ENCODE measurements around the gene PTPN11.
"Not testable (repeated sequence)": the region's sequence is repeated elsewhere in the genome, so short reads cannot be mapped to it uniquely, and the experiment has no call there.

The PTPN11 gene

DNA sequence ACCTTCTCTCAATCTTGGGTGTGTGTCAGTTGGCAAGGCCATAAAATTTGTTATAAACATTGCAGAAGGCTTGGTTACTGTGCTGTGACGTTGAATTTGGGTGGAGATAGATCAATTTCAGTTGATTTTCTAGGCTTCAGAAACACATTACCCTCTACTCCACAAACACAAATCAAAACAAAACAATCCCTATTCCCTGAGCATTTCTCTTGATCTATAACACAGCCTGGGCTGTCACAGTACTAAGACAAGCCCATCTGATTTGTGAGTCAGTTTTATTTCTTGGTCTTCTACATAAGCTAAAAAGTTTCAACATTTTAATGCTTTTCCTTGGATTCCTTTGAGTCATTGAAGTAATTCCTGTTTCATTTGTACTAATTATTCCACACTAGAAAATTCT, 79.8 kb downstream of the PTPN11 start:
- Histone ChIP-seq H3K27me3 (no peaks in the 10 kb centered on the region), H3K36me3 (peaks cover 93% of the 10 kb centered on the region), H3K4me1 (no peaks in the 10 kb centered on the region), H3K4me2 (no peak overlapping the region), H3K9me3 (no peaks in the 10 kb centered on the region), H3K27ac (no peak overlapping the region), H3K9ac (no peak overlapping the region), H4K20me1 (no peaks in the 10 kb centered on the region), H3K4me3 (no peak overlapping the region)
- TF ChIP-seq Cebpa-rat (IDR thresholded peaks at IDR 0.05), result no peak

DNA sequence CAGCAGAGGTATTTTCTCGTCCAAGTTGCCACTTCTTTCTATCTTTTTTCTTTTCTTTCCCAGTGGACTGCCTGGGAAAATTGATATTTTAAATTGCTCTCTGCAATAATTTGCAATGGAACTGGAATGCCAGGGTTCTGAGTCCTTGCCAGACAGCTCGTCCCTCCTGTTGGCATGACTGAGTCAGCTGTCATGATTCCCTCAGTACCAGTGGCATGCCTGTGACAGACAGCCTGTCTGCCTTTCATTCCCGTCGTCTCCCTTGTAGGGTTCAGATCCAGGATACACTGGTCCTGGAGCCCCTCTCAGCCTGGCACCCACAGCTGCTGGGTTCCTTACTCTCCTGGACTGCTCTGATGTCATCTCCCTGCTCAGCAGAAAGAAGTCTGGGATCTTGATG, 84.8 kb downstream of the PTPN11 start:
- Histone ChIP-seq H3K4me2 (no peak overlapping the region), H3K9ac (no peak overlapping the region), H3K36me3 (peaks cover 93% of the 10 kb centered on the region), H3K27ac (no peak overlapping the region), H3K4me3 (no peak overlapping the region), H3K4me1 (no peaks in the 10 kb centered on the region), H3K27me3 (no peaks in the 10 kb centered on the region), H3K9me3 (no peaks in the 10 kb centered on the region), H4K20me1 (no peaks in the 10 kb centered on the region)
- no peak for TF ChIP-seq Cebpa-rat (IDR thresholded peaks at IDR 0.05)

- H3K9ac ChIP-seq, result no peak overlapping the region
- no peaks in the 10 kb centered on the region for H3K9me3 ChIP-seq
- no peak overlapping the region for H3K4me2 ChIP-seq
- no peak overlapping the region for H3K27ac ChIP-seq
- no peaks in the 10 kb centered on the region; the same call in 1 of the 2 replicates for H4K20me1 ChIP-seq
- H3K4me1 ChIP-seq, result no peaks in the 10 kb centered on the region
- no peak for TF ChIP-seq Cebpa-rat (IDR thresholded peaks at IDR 0.05)
- H3K27me3 ChIP-seq, result no peaks in the 10 kb centered on the region
- peaks cover 93% of the 10 kb centered on the region for H3K36me3 ChIP-seq
- no peak overlapping the region for H3K4me3 ChIP-seq
These were observed 87.9 kb downstream of the PTPN11 start for GRCh38 chr12:112506513-112507166.

GRCh38 chr12:112513471-112513870, 94.7 kb downstream of the PTPN11 start:
- Histone ChIP-seq H3K27ac (no peak overlapping the region), H3K9ac (no peak overlapping the region), H3K4me3 (no peak overlapping the region), H3K4me2 (no peak overlapping the region), H3K4me1 (no peaks in the 10 kb centered on the region), H3K36me3 (peaks cover 28% of the 10 kb centered on the region), H4K20me1 (no peaks in the 10 kb centered on the region; the same call in 1 of the 2 replicates), H3K9me3 (no peaks in the 10 kb centered on the region), H3K27me3 (no peaks in the 10 kb centered on the region)
- TF ChIP-seq Cebpa-rat (IDR thresholded peaks at IDR 0.05), result no peak

- H3K27ac ChIP-seq, result no peak overlapping the region
- TF ChIP-seq Cebpa-rat (IDR thresholded peaks at IDR 0.05), result no peak
- H3K9ac ChIP-seq, result no peak overlapping the region
- H3K4me2 ChIP-seq, result no peak overlapping the region
- H3K4me3 ChIP-seq, result no peak overlapping the region
- H3K27me3 ChIP-seq, result no peaks in the 10 kb centered on the region
- no peaks in the 10 kb centered on the region for H3K9me3 ChIP-seq
- H4K20me1 ChIP-seq, result no peaks in the 10 kb centered on the region; the same call in 1 of the 2 replicates
- H3K36me3 ChIP-seq, result peaks cover 21% of the 10 kb centered on the region
- H3K4me1 ChIP-seq, result no peaks in the 10 kb centered on the region
These were observed 95.7 kb downstream of the PTPN11 start for GRCh38 chr12:112514456-112514855.

GRCh38 chr12:112514926-112515642, 96.3 kb downstream of the PTPN11 start:
- no peaks in the 10 kb centered on the region for H3K4me1 ChIP-seq
- H3K27me3 ChIP-seq, result no peaks in the 10 kb centered on the region
- H3K9ac ChIP-seq, result no peak overlapping the region
- no peak overlapping the region for H3K27ac ChIP-seq
- peaks cover 17% of the 10 kb centered on the region for H3K36me3 ChIP-seq
- no peak overlapping the region for H3K4me2 ChIP-seq
- TF ChIP-seq Cebpa-rat (IDR thresholded peaks at IDR 0.05), result no peak
- H4K20me1 ChIP-seq, result no peaks in the 10 kb centered on the region; the same call in 1 of the 2 replicates
- no peak overlapping the region for H3K4me3 ChIP-seq
- no peaks in the 10 kb centered on the region for H3K9me3 ChIP-seq

GRCh38 chr12:112515868-112516267, 97.1 kb downstream of the PTPN11 start:
- H4K20me1 ChIP-seq, result no peaks in the 10 kb centered on the region; the same call in 1 of the 2 replicates
- peaks cover 9% of the 10 kb centered on the region for H3K36me3 ChIP-seq
- H3K4me1 ChIP-seq, result no peaks in the 10 kb centered on the region
- TF ChIP-seq Cebpa-rat (IDR thresholded peaks at IDR 0.05), result no peak
- no peak overlapping the region for H3K4me2 ChIP-seq
- H3K9me3 ChIP-seq, result no peaks in the 10 kb centered on the region
- H3K27me3 ChIP-seq, result no peaks in the 10 kb centered on the region
- no peak overlapping the region for H3K4me3 ChIP-seq
- H3K27ac ChIP-seq, result no peak overlapping the region
- no peak overlapping the region for H3K9ac ChIP-seq

GRCh38 chr12:112517730-112518364, 99.1 kb downstream of the PTPN11 start:
- Histone ChIP-seq H3K4me3 (no peak overlapping the region), H4K20me1 (no peaks in the 10 kb centered on the region), H3K27me3 (no peaks in the 10 kb centered on the region), H3K27ac (no peak overlapping the region), H3K36me3 (no peaks in the 10 kb centered on the region), H3K9ac (no peak overlapping the region), H3K4me1 (no peaks in the 10 kb centered on the region), H3K4me2 (no peak overlapping the region), H3K9me3 (no peaks in the 10 kb centered on the region)
- TF ChIP-seq Cebpa-rat (IDR thresholded peaks at IDR 0.05), result no peak

DNA sequence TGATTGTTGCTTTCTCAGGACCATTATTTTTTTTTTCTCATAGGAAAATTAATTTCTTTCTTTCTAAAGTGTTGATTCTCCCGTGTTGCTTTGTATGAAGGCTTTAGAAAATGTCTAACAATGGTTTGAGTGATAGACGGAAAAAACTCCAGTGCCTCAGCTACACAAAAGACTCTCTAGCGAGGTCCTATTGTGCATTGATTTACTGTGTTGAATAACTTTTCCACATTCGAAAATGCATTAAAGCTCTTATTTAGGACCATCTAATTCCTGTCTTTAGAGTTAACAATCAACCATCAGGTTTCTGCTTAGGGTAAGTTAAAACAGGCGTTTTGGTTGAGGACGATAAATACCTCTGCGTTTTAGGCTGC, 99.6 kb downstream of the PTPN11 start:
- no peaks in the 10 kb centered on the region for H4K20me1 ChIP-seq
- H3K4me2 ChIP-seq, result no peak overlapping the region
- no peaks in the 10 kb centered on the region for H3K4me1 ChIP-seq
- no peak overlapping the region for H3K9ac ChIP-seq
- no peaks in the 10 kb centered on the region for H3K27me3 ChIP-seq
- TF ChIP-seq Cebpa-rat (IDR thresholded peaks at IDR 0.05), result no peak
- H3K4me3 ChIP-seq, result no peak overlapping the region
- H3K36me3 ChIP-seq, result no peaks in the 10 kb centered on the region
- H3K27ac ChIP-seq, result no peak overlapping the region
- H3K9me3 ChIP-seq, result no peaks in the 10 kb centered on the region

DNA sequence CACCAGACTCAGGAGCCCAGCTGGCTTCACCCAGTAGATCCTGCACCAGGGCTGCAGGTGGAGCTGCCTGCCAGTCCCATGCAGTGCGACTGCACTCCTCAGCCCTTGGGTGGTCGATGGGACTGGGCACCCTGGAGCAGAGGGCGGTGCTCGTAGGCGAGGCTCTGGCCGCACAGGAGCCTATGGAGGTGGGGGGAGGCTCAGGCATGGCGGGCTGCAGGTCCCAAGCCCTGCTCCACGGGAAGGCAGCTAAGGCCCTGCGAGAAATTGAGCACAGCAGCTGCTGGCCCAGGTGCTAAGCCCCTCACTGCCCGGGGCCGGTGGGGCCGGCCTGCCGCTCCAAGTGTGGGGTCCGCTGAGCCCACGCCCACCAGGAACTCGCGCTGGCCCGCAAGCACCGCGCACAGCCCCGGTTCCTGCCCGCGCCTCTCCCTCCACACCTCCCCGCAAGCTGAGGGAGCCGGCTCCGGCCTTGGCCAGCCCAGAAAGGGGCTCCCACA, 101.1 kb downstream of the PTPN11 start:
- H4K20me1 ChIP-seq, H3K4me2 ChIP-seq, H3K4me1 ChIP-seq: not testable (repeated sequence)

More for the DNA sequence above, 101.1 kb downstream of the PTPN11 start:
- H3K27me3 ChIP-seq, H3K27ac ChIP-seq, H3K9me3 ChIP-seq, H3K4me3 ChIP-seq, H3K36me3 ChIP-seq, H3K9ac ChIP-seq: not testable (repeated sequence)

All from BLaER1 (cell line).